Measurements from ENCODE around the gene ESPL1. TPM values are rescaled to one million over a fixed set of nuclear protein-coding genes. Genes with fewer than 3 reads are reported as not detected.

ESPL1 gene
- polyA plus RNA-seq, 2 of the 4 experiments (the other 2 are of a cell fraction), result 10.0 to 16.5 TPM

DNA sequence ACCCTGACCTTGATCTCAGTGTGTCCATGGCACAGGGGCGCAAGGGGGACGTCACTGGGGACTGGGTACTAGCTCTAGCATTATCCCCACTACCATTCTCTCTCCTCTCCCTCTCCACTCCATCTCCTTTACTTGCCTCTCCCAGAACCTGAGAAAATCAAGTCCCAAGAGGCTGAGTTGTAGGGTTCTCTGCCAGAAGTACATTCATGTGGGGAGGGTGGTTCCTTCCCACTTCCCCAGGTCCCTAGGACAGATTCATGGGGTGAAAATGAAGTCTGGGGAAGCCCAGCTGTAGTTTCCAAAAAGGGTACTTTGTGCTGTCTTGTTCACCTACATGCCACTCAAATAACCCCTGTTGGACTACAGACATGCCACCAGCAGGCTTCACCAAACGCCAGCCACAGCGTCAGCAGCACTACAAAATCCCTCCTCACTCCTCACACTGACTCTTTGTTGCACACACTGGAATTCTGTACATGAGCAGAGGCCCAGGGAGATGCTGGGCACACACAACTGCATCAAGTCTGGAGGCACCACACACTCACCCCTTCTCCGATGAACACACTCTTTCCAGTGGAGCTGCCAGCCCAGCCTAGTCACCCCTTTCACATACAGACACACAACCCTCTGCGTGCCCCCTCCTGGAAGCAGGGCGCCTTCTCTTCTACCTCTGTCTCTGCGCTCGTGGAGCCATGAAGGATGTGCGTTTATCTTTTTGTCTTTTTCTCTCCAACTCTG is 43.0 kb upstream of the ESPL1 start:
- FAIRE-seq (no peak), DNase-seq (ENCODE audit: low read depth in 1 of 2, low spot score in 1 of 2) (no peak), ATAC-seq (no peak)
- WGBS (ENCODE audit: missing lambda C conversion rate), result 92% methylated on average over 10 of the region's 10 CpGs
- Histone ChIP-seq H3K9me3 (no peaks in the 10 kb centered on the region), H3K4me2 (peak overlapping the region; percentile 25; the same call in 1 of the 3 replicates), H3K27ac (peak overlapping the region; percentile 12 to 61; a peak in 3 of 6 replicates), H3K4me1 (peaks cover 32% of the 10 kb centered on the region), H3K4me3 (no peak overlapping the region)
- TF ChIP-seq MAFK (IDR thresholded peaks at IDR 0.05; ENCODE audit: partially characterized antibody) (no peak), FOSB (CRISPR knock-in tag; IDR thresholded peaks at IDR 0.05) (no peak), NFE2L2 (conservative IDR thresholded peaks at IDR 0.05; ENCODE audit: low read length) (no peak), HEYL (CRISPR knock-in tag; IDR thresholded peaks at IDR 0.05) (no peak), TFCP2L1 (CRISPR knock-in tag; IDR thresholded peaks at IDR 0.05) (no peak)
- TF ChIP-seq, protein P1, sequence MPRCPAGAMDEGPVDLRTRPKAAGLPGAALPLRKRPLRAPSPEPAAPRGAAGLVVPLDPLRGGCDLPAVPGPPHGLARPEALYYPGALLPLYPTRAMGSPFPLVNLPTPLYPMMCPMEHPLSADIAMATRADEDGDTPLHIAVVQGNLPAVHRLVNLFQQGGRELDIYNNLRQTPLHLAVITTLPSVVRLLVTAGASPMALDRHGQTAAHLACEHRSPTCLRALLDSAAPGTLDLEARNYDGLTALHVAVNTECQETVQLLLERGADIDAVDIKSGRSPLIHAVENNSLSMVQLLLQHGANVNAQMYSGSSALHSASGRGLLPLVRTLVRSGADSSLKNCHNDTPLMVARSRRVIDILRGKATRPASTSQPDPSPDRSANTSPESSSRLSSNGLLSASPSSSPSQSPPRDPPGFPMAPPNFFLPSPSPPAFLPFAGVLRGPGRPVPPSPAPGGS (IDR thresholded peaks at IDR 0.05), result no peak
- TF ChIP-seq, protein P2, sequence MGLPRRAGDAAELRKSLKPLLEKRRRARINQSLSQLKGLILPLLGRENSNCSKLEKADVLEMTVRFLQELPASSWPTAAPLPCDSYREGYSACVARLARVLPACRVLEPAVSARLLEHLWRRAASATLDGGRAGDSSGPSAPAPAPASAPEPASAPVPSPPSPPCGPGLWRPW (IDR thresholded peaks at IDR 0.05), result no peak
- POLR2A ChIA-PET, result no interaction called here
- CTCF ChIA-PET, result interaction anchor here (0.7 to 33.2 kb wide), 12 partner anchors 9 to 283 kb away, joined by 3 to 1046 read pairs (median 5); partner anchors contain the start of genes ESPL1, MYG1 and PFDN5

DNA sequence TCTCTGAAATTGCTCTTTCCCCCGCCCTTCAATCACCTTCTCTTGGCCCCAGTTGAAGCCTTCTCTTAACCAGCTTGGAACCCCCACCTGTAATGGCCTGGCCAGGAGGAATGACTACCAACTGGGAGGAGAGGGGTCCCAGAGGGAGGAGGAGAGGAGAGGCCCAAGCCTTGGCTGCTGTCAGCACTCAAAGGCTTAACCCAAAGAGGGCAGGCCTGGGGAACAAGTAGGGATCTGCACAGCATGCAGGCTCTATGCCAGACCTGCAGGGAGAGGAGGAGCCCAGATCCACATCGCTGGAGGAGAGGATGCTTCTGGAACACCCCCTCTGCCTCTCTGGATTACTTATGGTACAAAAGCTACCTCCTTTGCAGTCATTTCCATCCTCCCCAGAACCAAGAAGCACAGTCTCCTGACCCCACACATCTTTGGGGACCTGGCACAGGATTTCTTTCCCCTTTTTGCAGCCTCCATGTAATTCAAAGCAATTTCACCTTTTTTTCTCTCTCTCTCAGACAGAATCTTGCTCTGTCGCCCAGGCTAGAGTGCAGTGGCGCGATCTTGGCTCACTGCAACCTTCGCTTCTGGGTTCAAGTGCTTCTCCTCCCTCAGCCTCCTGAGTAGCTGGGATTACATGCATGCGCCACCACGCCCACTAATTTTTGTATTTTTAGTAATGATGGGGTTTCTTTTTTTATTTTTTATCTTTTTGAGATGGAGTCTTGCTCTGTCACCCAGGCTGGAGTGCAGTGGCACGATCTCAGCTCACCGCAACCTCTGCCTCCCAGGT is 42.3 kb upstream of the ESPL1 start:
- H3K27ac ChIP-seq, result peak overlapping the region in 1 of 2 experiments; percentile 8; a peak in 1 of 6 replicates
- WGBS (ENCODE audit: missing lambda C conversion rate), result 90% methylated on average over 10 of the region's 10 CpGs
- no peak overlapping the region for H3K4me2 ChIP-seq
- ATAC-seq, result no peak
- ChIA-PET CTCF (interaction anchor here (0.7 to 33.2 kb wide), 11 partner anchors 10 to 283 kb away, joined by 3 to 1046 read pairs (median 5); partner anchors contain the start of genes ESPL1, MYG1 and PFDN5), POLR2A (no interaction called here)
- peaks cover 38% of the 10 kb centered on the region for H3K4me1 ChIP-seq
- TF ChIP-seq HEYL (CRISPR knock-in tag; IDR thresholded peaks at IDR 0.05), result no peak
- TF ChIP-seq, protein P3, sequence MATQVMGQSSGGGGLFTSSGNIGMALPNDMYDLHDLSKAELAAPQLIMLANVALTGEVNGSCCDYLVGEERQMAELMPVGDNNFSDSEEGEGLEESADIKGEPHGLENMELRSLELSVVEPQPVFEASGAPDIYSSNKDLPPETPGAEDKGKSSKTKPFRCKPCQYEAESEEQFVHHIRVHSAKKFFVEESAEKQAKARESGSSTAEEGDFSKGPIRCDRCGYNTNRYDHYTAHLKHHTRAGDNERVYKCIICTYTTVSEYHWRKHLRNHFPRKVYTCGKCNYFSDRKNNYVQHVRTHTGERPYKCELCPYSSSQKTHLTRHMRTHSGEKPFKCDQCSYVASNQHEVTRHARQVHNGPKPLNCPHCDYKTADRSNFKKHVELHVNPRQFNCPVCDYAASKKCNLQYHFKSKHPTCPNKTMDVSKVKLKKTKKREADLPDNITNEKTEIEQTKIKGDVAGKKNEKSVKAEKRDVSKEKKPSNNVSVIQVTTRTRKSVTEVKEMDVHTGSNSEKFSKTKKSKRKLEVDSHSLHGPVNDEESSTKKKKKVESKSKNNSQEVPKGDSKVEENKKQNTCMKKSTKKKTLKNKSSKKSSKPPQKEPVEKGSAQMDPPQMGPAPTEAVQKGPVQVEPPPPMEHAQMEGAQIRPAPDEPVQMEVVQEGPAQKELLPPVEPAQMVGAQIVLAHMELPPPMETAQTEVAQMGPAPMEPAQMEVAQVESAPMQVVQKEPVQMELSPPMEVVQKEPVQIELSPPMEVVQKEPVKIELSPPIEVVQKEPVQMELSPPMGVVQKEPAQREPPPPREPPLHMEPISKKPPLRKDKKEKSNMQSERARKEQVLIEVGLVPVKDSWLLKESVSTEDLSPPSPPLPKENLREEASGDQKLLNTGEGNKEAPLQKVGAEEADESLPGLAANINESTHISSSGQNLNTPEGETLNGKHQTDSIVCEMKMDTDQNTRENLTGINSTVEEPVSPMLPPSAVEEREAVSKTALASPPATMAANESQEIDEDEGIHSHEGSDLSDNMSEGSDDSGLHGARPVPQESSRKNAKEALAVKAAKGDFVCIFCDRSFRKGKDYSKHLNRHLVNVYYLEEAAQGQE (IDR thresholded peaks at IDR 0.05), result no peak
- no peak for TF ChIP-seq FOXS1 (CRISPR knock-in tag; IDR thresholded peaks at IDR 0.05)
- no peak for TF ChIP-seq SREBF2 (IDR thresholded peaks at IDR 0.05)
- no peak for TF ChIP-seq EHMT2 (IDR thresholded peaks at IDR 0.05; ENCODE audit: low read depth)
- TF ChIP-seq RNF2 (IDR thresholded peaks at IDR 0.05; ENCODE audit: borderline replicate concordance, low read depth), result no peak
- TF ChIP-seq KDM5A (IDR thresholded peaks at IDR 0.05), result no peak
- TF ChIP-seq ZNF302 (CRISPR knock-in tag; IDR thresholded peaks at IDR 0.05), result no peak
- no peak for TF ChIP-seq ZSCAN20 (CRISPR knock-in tag; IDR thresholded peaks at IDR 0.05)
- TF ChIP-seq TFCP2L1 (CRISPR knock-in tag; IDR thresholded peaks at IDR 0.05), result no peak
- TF ChIP-seq, protein P4, sequence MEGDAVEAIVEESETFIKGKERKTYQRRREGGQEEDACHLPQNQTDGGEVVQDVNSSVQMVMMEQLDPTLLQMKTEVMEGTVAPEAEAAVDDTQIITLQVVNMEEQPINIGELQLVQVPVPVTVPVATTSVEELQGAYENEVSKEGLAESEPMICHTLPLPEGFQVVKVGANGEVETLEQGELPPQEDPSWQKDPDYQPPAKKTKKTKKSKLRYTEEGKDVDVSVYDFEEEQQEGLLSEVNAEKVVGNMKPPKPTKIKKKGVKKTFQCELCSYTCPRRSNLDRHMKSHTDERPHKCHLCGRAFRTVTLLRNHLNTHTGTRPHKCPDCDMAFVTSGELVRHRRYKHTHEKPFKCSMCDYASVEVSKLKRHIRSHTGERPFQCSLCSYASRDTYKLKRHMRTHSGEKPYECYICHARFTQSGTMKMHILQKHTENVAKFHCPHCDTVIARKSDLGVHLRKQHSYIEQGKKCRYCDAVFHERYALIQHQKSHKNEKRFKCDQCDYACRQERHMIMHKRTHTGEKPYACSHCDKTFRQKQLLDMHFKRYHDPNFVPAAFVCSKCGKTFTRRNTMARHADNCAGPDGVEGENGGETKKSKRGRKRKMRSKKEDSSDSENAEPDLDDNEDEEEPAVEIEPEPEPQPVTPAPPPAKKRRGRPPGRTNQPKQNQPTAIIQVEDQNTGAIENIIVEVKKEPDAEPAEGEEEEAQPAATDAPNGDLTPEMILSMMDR (IDR thresholded peaks at IDR 0.05), result no peak
- TF ChIP-seq MAZ (IDR thresholded peaks at IDR 0.05; ENCODE audit: borderline replicate concordance, low read depth, low read length), result no peak
- TF ChIP-seq, protein P2 (IDR thresholded peaks at IDR 0.05), result no peak
- no peak for TF ChIP-seq CBX8 (IDR thresholded peaks at IDR 0.05)
- TF ChIP-seq MAFK (IDR thresholded peaks at IDR 0.05; ENCODE audit: partially characterized antibody), result no peak
- FAIRE-seq, result no peak
- DNase-seq (ENCODE audit: low read depth in 1 of 2, low spot score in 1 of 2), result no peak
- H3K9me3 ChIP-seq, result no peaks in the 10 kb centered on the region
- H3K4me3 ChIP-seq, result no peak overlapping the region
